ENCODE results near the gene DLGAP1.

DNA sequence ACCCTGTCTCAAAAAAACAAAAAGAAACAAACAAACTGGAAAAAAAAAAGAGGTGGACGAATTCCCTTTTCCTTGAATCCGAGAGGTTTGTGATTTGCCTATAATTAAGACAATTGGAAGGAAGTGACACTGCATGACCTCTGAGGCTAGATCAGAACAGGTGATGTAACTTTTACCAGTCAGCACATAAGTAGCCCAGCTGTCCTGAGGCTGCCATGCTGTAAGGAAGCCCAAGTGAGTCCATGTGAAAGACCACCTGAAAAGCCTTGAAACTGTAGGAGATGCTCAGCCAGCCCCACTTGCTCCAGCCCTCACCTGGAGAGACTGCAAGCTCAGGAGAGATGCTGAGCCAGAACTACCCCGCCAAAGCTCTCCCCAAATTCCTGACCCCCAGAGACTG, 838.4 kb downstream of the DLGAP1 start:
- TF ChIP-seq, protein P1, sequence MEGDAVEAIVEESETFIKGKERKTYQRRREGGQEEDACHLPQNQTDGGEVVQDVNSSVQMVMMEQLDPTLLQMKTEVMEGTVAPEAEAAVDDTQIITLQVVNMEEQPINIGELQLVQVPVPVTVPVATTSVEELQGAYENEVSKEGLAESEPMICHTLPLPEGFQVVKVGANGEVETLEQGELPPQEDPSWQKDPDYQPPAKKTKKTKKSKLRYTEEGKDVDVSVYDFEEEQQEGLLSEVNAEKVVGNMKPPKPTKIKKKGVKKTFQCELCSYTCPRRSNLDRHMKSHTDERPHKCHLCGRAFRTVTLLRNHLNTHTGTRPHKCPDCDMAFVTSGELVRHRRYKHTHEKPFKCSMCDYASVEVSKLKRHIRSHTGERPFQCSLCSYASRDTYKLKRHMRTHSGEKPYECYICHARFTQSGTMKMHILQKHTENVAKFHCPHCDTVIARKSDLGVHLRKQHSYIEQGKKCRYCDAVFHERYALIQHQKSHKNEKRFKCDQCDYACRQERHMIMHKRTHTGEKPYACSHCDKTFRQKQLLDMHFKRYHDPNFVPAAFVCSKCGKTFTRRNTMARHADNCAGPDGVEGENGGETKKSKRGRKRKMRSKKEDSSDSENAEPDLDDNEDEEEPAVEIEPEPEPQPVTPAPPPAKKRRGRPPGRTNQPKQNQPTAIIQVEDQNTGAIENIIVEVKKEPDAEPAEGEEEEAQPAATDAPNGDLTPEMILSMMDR (IDR thresholded peaks at IDR 0.05 in 2 of 3, conservative IDR thresholded peaks at IDR 0.05 in 1 of 3; ENCODE audit: control insufficient read depth in 2 of 3, extremely low read depth in 1 of 3, insufficient read depth in 1 of 3, low read depth in 3 of 3, low read length in 3 of 3), result no peak
- TF ChIP-seq EP300 (IDR thresholded peaks at IDR 0.05; ENCODE audit: borderline replicate concordance in 1 of 2, control insufficient read depth in 1 of 2, low read depth in 2 of 2, low read length in 2 of 2) (no peak), SPI1 (IDR thresholded peaks at IDR 0.05; ENCODE audit: borderline replicate concordance, insufficient read depth, low read depth, low read length) (no peak), FOXM1 (IDR thresholded peaks at IDR 0.05; ENCODE audit: low read depth, low read length) (no peak), RAD21 (IDR thresholded peaks at IDR 0.05; ENCODE audit: insufficient read depth, low read depth, low read length) (no peak), GABPA (IDR thresholded peaks at IDR 0.05; ENCODE audit: low read depth) (no peak), HDAC2 (IDR thresholded peaks at IDR 0.05) (no peak), EZH2 (IDR thresholded peaks at IDR 0.05; ENCODE audit: borderline replicate concordance, control insufficient read depth, low read depth, low read length) (no peak), SMC3 (IDR thresholded peaks at IDR 0.05; ENCODE audit: borderline replicate concordance, low read length) (no peak), RB1 (IDR thresholded peaks at IDR 0.05; ENCODE audit: borderline replicate concordance) (no peak), POLR2A (IDR thresholded peaks at IDR 0.05; ENCODE audit: low read depth, low read length) (no peak)
- TF ChIP-seq, protein P2, sequence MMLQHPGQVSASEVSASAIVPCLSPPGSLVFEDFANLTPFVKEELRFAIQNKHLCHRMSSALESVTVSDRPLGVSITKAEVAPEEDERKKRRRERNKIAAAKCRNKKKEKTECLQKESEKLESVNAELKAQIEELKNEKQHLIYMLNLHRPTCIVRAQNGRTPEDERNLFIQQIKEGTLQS (IDR thresholded peaks at IDR 0.05; ENCODE audit: borderline replicate concordance, extremely low read depth, low read depth, low read length), result no peak
